ENCODE measurements around the gene ITGA2.

The ITGA2 gene

GRCh38 chr5:52989781-52990527 is 802 bp downstream of the ITGA2 start:
- peak in 3 of 4 experiments; percentile 30 to 39 (median 35) for DNase-seq

- no peak for DNase-seq
Measured at GRCh38 chr5:52990528-52990925, 1.4 kb downstream of the ITGA2 start.

- no peak for DNase-seq
Measured at GRCh38 chr5:52993367-52993766, 4.2 kb downstream of the ITGA2 start.

- no peak for DNase-seq
Measured at GRCh38 chr5:52994266-52994665, 5.1 kb downstream of the ITGA2 start.

GRCh38 chr5:52995095-52995494 is 5.9 kb downstream of the ITGA2 start:
- DNase-seq, result no peak

- no peak for DNase-seq
Measured at GRCh38 chr5:52995914-52996313, 6.8 kb downstream of the ITGA2 start.

- DNase-seq, result no peak
Measured at GRCh38 chr5:52996979-52997378, 7.8 kb downstream of the ITGA2 start.

GRCh38 chr5:52997424-52997823 is 8.3 kb downstream of the ITGA2 start:
- DNase-seq, result no peak

- no peak for DNase-seq
Measured at GRCh38 chr5:52998552-52999313, 9.6 kb downstream of the ITGA2 start.

GRCh38 chr5:52999344-52999949 is 10.3 kb downstream of the ITGA2 start:
- no peak for DNase-seq

- DNase-seq, result no peak
Measured at GRCh38 chr5:53001541-53001940, 12.4 kb downstream of the ITGA2 start.

- no peak for DNase-seq
Measured at GRCh38 chr5:53002491-53002890, 13.3 kb downstream of the ITGA2 start.

GRCh38 chr5:53003144-53003543 is 14.0 kb downstream of the ITGA2 start:
- DNase-seq, result no peak

- peak in 3 of 4 experiments; percentile 6 to 19 (median 7) for DNase-seq
Measured at GRCh38 chr5:53006911-53007890, 18.0 kb downstream of the ITGA2 start.

GRCh38 chr5:53008751-53009150 is 19.6 kb downstream of the ITGA2 start:
- peak; percentile 60 to 84 (median 69) for DNase-seq

- DNase-seq, result peak in 1 of 4 experiments; percentile 5
Measured at GRCh38 chr5:53009816-53010215, 20.7 kb downstream of the ITGA2 start.

GRCh38 chr5:53010814-53011213 is 21.7 kb downstream of the ITGA2 start:
- DNase-seq, result no peak

- DNase-seq, result no peak
Measured at GRCh38 chr5:53011233-53011632, 22.1 kb downstream of the ITGA2 start.

- no peak for DNase-seq
Measured at GRCh38 chr5:53013857-53014256, 24.7 kb downstream of the ITGA2 start.

- DNase-seq, result no peak
Measured at GRCh38 chr5:53017383-53017782, 28.2 kb downstream of the ITGA2 start.

GRCh38 chr5:53017794-53018391 is 28.7 kb downstream of the ITGA2 start:
- no peak for DNase-seq

GRCh38 chr5:53019320-53019719 is 30.2 kb downstream of the ITGA2 start:
- DNase-seq, result no peak
